ENCODE results near the gene FILIP1. TPM values are rescaled to one million over a fixed set of nuclear protein-coding genes. Genes with fewer than 3 reads are reported as not detected.

Gene FILIP1
- polyA plus RNA-seq, 1 donor = 2.4 TPM

- DNase-seq = peak; percentile 37
Observed at GRCh38 chr6:75266716-75267291, 226.8 kb downstream of the FILIP1 start.

GRCh38 chr6:75263401-75263750, 230.2 kb downstream of the FILIP1 start:
- no peak for DNase-seq

GRCh38 chr6:75262716-75263400, 230.7 kb downstream of the FILIP1 start:
- DNase-seq = no peak

- DNase-seq = no peak
Observed at GRCh38 chr6:75261299-75261698, 232.3 kb downstream of the FILIP1 start.

GRCh38 chr6:75257343-75258087, 236.1 kb downstream of the FILIP1 start:
- DNase-seq = no peak

- DNase-seq = no peak
Observed at GRCh38 chr6:75250552-75250951, 243.0 kb downstream of the FILIP1 start.

GRCh38 chr6:75249837-75250236, 243.8 kb downstream of the FILIP1 start:
- no peak for DNase-seq

- no peak for DNase-seq
Observed at GRCh38 chr6:75246386-75246785, 247.2 kb downstream of the FILIP1 start.

GRCh38 chr6:75244063-75244584, 249.5 kb downstream of the FILIP1 start:
- no peak for DNase-seq

- DNase-seq = peak; percentile 95
Observed at GRCh38 chr6:75243333-75244062, 250.1 kb downstream of the FILIP1 start, which contains the start of gene COX7A2. TSS of gene COX7A2 (minus strand) at chr6:75243801. CDS start at chr6:75243734, 67 bp downstream.

Other genes starting within 250 kb of the FILIP1 start
- gene COX7A2, start 250.0 kb downstream of the FILIP1 start, polyA plus RNA-seq (ENCODE audit: insufficient read length) = 249 TPM
- gene TMEM30A, start 209.0 kb downstream of the FILIP1 start, polyA plus RNA-seq (ENCODE audit: insufficient read length) = 133 TPM
- 186 TPM for gene SENP6, start 108.1 kb upstream of the FILIP1 start, polyA plus RNA-seq (ENCODE audit: insufficient read length)

All from left kidney (tissue), 2 donors.